Sciatic nerve (tissue), 2 donors: ENCODE data around the gene ZNF813. TPM values are rescaled to one million over a fixed set of nuclear protein-coding genes. Genes with fewer than 3 reads are reported as not detected.
A peak's percentile ranks its signal among the peaks of the same experiment; 100 is the strongest.

ENCODE experiments used
- ATAC-seq: fragments of 200-7000 bp; cut with Tn5 transposase; one replicate; pipeline ENCODE4 v1.9.1; 2020; ENCODE audit warnings: mild to moderate bottlenecking, moderate library complexity
- DNase-seq: peaks from one replicate; pipeline ENCODE4 v3.0.0-alpha.2; 2020; ENCODE audit warnings: low spot score
- intact Hi-C: fragments of 100-400 bp; cut with DNase I; formaldehyde crosslinking; loops from one replicate; pipeline ENCODE4 v1.14.2; 2022
- total RNA-seq: library from RNA; stranded (reverse); fragmentation: NEBNext Ultra II Directional; extraction: Animal tissue kit (Norgen Biotek cat#: 25700); gene quantifications from one replicate; pipeline ENCODE4 v1.2.1, GENCODE V29; 2021
- donor health status: DM: no; HTN: no; CAD: no.
- donor health status: DM: no; HTN: no; CAD: no.

The ZNF813 gene
- total RNA-seq, 1 donor from 2014 or later = 3.3 TPM

DNA sequence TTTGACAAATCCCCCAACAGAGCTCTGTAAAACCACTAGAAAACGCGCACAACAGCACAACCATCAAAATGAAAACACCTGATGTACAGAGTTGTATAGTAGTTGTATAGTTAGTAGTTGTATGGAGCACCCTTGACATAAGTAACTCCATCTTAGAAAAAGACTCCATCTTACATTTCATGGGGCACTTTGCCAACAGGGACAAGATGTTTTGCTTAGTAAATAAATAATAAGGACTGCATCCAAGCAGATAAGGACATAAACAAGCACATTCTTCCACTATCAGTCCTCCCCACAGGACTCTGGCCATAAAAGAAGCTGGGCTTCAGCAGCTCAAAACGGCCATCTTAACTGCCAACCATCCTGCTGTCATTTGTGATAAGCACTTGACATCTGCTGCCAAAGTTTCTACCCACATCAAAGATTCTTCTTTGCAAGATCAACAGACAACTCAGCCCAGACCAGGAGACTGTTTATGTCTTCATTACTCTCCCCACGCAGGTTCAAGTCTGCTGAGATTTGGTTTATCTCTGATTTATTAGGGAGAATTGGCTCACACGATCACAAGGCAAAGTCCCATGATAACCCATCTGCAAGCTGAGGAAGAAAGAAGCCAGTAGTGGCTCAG, 49.7 kb downstream of the ZNF813 start:
- ATAC-seq (no peak), DNase-seq (no peak)
- intact Hi-C loops = no loop called here

DNA sequence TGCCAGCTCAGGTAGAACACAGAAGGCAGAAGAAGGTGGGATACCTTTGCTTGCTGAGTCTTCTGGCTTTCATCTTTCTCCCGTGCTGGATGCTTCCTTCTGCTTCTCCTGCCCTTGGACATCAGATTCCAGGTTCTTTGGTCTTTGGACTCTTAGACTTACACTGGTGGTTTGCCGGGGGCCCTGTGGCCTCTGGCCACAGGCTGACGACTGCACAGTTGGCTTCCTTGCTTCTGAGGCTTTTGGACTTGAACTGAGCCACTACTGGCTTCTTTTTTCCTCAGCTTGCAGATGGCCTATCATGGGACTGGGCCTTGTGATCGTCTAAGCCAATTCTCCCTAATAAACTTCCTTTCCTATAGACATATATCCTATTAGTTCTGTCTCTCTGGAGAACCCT, 50.6 kb downstream of the ZNF813 start:
- ATAC-seq (no peak), DNase-seq (no peak)
- intact Hi-C loops = no loop called here

DNA sequence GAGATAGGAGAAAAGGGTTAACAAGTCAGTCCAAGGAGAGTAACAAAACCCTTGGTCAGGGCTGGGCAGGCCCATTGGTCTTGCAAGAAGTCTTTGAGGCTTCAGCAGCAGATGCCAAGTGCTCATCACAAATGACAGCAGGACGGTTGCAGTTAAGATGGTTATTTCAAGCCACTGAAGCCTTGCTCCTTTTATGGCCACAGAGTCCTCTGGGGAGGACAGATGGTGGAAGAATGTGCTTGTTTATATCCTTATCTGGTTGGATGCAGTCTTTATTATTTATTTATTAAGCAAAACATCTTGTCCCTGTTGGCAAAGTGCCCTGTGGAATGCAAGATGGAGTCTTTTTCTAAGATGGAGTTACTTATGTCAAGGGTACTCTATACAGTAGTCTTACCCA, 51.2 kb downstream of the ZNF813 start:
- DNase-seq (no peak), ATAC-seq (no peak)
- intact Hi-C loops = no loop called here

DNA sequence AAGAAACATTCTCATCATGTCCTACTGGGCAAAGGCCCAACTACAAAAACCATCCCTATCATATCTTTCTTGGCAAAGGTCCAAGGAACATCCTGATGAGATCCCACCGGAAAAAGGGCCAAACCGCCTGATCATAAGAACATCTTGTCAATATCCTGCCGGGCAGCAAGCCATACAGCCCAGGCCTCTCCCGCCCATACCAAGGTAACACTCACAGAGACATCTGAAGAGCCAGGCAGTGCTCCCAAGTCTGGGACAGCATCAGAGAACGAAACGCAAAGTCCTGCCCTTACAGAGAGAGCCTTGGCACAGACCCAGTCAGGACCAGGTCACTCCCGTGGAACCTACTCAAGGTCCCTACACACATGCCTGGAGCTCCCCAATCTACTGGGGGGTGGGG, 51.9 kb downstream of the ZNF813 start:
- DNase-seq (no peak), ATAC-seq (no peak)
- intact Hi-C loops = no loop called here

DNA sequence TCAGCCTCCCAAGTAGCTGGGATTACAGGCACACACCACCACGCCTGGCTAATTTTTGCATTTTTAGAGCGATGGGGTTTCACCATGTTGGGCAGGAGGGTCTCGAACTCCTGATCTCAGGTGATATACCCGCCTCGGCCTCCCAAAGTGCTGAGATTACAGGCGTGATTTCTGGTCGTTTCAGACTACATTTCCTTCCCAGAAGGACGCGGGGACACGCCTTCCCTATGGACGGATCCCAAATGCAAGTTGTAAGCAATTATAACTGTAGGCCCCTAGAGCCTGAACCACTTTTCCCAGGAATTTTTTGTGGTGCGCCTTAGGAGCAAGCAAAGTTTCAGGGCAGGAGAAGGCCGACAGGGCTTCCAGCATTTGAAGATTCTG, 52.6 kb downstream of the ZNF813 start:
- DNase-seq (no peak), ATAC-seq (no peak)
- intact Hi-C loops = no loop called here

DNA sequence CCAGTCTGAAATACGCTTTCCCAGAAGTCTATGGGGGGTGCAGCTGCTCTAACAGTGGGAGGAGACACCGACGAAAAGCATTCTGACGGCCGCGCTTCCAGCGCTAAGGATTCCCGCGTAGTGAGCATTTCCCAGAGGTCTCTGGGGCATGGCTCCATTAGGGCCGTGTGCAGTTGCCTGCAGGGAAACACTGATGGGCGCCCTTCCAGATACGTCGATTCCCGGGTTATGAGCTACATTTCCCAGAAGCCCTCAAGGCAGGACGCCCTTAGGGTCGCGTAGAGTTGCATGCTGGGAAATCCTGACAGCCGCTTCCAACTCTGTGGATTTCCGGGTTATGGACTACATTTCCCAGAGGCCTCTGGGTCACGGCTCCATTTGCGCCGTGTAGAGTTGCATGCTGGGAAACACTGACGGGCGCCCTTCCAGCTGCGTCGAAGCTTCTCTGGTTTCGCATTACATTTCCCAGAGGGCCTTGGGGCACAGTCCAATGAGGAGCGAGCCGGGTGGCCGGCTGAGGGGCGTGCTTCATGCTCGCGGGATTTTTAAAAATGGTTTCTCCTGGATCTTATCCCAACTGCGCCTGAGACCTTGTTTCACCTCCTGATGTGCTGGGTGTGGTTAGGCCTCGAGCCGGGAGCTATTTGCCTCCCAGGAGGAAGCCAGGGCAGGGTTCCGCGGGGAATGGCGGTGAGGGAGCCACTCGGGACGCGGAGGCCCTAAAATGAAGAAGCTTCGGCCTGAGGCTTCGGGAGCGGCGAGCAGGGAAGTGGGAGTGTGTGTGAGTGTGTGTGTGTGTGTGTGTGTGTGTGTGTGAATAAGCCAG, 53.2 kb downstream of the ZNF813 start:
- intact Hi-C loops = no loop called here
- ATAC-seq (peak; percentile 98), DNase-seq (peak; percentile 97)

DNA sequence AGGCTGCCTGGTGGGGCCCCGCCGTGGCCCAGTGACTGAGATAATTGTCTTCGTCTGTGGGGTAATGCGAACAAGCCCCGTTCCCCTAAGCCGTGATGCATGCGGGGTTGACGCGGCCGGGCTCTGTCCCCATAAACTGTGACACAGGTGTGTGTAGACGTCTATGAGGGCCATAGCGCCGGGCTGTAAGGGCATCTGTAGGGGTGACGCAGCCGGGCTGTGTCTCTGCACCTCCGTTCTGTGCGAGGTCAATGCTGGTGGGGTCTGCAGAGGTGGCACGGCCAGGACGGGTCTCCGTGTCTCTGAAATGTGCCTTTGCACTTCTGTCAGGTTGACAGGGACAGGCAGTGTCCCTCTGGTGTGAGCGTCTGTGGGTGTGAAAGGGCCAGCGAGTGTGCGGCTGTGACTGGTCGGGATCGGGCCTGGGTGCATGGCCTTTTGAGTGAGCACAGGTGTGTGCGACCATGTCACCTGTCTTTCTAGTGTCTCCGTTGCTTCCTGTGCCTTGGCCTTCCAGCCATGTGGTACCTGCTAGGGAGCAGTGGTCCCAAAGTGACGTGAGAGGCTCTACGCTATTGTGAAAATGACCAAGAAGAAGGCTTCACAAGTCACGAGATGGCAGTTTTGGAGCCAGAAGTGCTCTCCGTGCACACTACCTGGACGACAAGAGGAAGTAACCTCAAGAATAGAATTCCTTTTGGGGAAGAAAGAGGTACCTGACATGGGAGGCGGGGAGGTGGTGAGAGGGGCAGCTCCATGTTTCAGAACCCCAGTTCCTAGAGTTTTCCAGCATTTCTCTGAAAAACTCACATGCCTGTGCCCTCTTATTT, 54.1 kb downstream of the ZNF813 start:
- DNase-seq (no peak), ATAC-seq (no peak)
- intact Hi-C loops = no loop called here

DNA sequence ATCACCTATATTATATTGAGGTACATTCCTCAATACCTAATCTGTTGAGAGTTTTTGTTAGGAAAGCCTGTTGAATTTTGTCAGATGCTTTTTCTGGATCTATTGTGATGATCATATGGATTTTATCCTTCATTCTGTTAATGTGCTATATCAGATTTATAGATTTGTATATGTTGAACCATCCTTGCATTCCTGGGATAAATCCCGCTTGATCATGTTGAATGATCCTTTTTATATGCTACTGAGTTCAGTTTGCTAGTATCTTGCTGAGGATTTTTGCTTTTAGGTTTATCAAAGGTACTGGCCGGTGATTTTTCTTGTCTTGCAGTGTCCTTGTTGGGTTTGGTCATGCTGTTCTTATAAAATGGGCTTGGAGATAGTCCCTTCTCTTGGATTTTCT, 58.4 kb downstream of the ZNF813 start:
- intact Hi-C loops = no loop called here
- DNase-seq (no peak), ATAC-seq (no peak)

DNA sequence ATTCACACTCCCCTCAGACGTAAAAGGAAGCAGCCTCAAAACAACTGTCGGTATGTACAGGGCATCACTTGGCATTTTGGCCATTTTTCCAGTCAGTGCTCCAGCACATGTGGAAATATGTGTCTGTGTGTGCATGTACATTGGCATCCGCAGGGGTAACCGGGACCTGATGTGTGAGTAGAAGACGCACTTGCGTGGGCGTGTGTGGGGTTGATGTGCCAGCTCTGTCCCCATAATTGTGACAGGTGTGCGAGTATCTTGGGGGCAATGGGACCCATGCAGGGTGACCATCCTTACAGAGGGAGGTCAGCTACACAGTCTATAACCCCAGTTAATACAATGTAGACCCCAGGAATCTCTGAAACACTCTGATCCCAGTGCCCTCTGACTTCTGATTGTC, 63.1 kb downstream of the ZNF813 start:
- DNase-seq (no peak), ATAC-seq (no peak)
- intact Hi-C loops = no loop called here

DNA sequence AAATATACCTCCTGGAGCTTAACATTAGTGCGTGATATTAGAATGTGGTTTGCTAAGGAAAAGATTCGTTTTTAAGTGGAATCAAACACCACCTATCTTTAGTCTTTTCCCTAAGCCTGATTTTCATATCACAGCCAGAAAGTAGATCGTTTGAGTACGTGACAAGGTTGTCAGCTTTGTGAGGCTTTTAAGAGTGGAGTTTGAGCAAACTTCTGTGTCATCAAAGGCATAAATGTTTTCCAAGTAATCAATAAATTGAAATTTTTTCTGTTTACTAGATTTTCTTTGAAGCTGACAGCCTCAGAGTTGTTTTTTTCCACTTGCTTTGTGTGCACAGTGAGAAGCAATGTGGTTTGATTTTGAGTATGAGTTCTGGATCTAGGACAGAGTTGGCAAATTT, 63.9 kb downstream of the ZNF813 start:
- ATAC-seq (no peak), DNase-seq (no peak)
- intact Hi-C loops = no loop called here

DNA sequence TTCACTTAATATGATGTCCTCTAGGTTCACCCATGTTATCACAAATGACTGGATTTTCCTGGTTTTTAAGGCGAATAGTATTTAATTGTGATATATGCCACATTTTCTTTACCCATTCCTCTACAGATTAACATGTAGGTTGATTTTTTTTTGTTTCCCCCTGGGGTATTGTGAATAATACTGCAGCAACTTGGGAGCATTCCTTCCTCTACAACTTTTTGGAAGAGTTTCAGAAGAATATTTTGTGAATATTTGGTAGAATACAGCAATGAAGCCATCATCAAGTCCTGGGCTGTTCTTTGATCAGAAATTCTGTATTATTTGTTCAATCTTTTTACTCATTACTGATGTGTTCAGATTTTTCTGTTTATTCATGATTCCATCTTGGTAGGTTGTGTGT, 64.8 kb downstream of the ZNF813 start:
- DNase-seq = no peak
- intact Hi-C loops = no loop called here
- no peak for ATAC-seq

DNA sequence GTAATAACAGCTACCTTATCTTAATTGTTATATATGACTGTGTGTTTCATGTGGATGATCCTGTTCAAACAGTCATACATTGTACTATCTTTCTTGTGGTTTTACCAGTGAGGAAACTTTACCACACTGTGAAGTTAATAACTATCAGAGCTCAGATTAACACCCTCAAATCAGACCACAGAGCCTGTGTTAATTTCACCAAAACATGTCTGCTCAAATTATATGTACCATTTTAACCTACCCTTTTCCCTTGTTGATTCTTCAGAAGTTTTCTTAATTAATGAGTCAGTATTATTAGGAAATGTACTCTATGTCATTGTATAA, 68.7 kb downstream of the ZNF813 start:
- intact Hi-C loops = no loop called here

DNA sequence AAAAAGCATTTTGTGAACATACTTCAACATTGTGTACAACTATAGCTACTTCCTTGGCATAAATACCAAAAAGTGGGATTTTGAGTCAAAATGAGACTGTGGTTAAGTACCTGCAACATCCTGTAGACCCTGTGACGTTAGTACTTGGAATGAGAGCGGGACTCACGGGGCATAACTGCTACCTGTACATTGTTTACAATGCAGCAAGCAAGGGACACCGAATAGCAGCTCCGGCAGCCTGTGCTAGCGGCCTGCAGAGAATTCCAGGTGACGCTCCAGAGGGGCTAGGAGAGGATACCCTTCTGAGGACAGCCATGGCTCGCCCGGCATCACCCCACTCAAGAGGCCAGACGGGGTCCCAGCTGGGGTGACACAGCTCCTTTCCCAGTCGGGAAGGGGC, 69.6 kb downstream of the ZNF813 start:
- intact Hi-C loops = no loop called here
- no peak for DNase-seq
- no peak for ATAC-seq

More for the DNA sequence above, 68.7 kb downstream of the ZNF813 start:
- ATAC-seq = no peak
- DNase-seq = no peak

DNA sequence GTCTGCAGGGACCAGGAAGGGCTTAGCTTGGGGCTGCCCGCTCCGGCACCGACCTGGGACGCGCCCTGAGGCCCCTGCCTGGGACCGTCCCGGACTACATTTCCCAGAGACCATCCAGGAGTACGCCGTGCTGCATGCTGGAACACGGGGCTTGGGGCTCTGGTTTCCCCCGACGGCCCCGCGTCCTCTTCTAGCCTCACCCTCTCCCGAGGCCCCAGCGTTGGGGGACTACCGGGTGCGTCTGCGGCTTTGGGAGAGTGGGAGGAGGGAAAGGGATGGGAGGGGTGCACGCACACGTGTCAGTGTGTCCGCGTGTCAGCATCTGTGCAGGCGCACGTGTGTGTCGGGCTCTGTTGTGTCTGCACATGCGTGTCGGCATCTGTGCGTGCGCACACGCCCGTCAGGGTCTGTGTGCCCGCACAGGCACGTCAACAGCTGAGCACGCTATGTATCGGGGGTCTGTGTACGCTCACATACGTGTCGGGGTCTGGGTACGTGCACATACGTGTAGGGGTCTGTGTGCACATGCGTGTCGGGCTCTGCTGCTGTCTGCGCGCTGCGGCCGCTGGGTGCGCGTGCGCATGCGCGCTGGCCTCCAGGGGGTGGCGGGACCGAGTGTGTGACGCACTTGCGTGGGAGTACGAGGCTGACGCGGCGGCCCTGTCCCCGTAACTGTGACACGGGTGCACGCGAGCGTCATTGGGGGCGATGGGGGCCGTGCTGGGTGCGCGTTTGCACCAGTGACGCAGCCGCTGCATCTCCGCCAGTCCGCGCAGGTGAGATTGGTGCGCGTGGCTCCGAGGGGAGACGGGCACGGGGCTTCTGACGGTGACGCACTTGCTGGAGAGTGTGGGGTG, 70.2 kb downstream of the ZNF813 start, which contains the start of gene ZNF331:
TSS of gene ZNF331 (plus strand) at position 625 of the 857 bp plus-strand sequence. CDS start 31,232 bp downstream, outside the sequence.
- peak; percentile 93 for ATAC-seq
- peak; percentile 91 for DNase-seq
- intact Hi-C loops = no loop called here

DNA sequence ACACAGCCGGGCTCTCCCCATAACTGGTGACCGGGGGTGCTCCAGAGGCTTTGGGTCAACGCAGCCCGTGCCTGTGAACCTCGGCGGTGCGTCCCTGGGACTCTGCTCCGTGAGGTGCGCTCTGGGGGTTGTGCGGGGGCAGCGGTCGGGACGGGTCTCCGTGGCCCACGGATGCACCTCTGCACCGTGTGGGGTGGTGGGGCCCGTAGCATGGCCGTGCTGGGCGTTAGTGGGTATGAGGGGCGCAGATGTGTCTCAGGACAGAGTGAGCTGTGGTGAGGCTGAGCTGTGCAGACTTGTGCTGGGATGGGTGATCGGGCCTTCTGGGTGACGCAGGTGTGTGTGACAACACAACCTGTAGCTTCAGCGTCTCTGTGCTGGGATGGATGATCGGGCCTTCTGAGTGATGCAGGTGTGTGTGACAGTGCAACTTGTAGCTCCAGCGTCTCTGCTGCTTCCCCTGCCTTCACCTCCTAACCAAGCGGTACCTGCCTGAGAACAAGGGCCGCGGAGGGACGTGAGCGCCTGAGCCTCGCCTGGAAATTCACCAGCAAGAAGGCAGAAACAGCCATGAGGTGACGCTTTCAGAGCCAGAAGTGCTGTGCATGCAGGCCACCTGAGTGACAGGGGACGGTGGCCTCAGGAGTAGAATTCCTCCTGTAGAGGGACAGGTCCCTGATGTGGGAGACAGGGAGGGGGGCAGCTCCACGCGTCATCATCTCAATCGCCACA, 71.0 kb downstream of the ZNF813 start:
- DNase-seq (no peak), ATAC-seq (peak; percentile 37)

DNA sequence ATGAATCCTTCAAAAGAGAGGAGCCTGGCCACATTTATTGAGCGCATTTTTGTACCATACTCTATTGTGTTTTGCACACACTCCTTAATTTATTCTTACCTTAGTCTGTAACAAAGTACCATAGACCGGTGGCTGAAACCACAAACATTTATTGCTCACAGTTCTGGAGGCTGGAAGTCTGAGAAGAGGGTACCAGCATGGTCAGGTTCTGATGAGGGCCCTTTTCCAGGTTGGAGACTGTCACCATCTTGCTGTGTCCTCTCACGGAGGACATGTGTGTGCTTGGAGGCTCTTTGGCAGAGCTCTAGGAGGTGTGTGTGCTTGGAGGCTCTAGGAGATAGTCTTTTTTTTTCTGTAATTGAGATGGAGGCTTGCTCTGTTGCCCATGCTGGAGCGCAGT, 72.6 kb downstream of the ZNF813 start:
- DNase-seq (no peak), ATAC-seq (no peak)
- intact Hi-C loops = no loop called here

More for the DNA sequence above, 71.0 kb downstream of the ZNF813 start:
- intact Hi-C loops = no loop called here

DNA sequence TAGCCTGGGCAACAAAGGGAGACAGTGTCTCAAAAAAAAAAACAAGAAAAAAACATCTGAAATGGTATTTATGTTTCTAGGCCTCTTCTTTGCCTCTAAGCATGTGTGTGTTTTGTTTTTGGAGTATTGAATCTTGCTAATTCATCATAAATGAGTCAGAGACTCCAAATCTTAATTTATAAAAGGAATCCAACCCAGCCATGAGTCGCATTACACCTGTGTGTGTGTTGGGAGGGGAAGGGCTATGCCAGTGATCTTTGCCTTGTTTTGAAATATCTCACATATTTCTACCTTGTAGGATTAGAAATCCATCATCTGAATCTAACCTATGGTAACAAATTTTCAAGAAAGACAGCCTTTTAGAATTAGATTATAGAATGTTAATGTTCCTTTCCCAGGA, 74.4 kb downstream of the ZNF813 start:
- ATAC-seq = no peak
- DNase-seq = no peak
- intact Hi-C loops = no loop called here

DNA sequence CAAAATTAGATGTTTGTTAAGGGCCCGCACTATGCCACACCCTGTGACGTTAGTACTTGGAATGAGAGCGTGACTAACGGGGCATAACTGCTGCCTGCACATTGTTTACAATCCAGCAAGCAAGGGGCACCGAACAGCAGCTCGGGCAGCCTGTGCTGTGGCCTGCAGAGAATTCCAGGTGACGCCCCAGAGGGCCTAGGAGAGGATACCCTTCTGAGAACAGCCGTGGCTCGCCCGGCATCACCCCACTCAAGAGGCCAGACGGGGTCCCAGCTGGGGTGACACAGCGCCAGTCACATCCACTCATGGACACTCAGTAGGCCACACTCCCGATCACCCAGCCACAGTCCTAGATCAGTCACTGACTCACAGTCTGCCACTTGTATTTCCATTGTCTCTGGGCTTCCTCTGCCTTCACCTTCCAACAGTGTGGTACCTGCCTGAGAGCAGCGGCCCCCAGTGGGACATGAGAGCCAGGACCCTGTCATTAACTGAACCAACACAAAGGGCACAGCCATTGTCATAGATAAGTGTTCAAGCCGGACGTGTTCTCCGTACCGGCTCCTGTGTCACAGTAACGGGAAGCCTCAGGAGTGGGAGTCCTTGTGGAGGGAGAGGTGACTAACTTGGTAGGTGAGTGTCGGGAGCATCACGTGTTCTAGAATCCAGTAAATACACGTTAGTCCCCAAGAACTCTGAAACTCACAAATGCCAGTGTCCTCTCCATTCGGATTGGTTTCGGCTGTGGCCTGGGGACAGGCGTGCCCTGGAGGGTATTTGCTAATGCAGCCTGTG, 77.9 kb downstream of the ZNF813 start:
- ATAC-seq (peak; percentile 64), DNase-seq (no peak)
- intact Hi-C loops = no loop called here
